GOT3 (cell line): ENCODE measurements around the gene TAF15.

Experiments used
- DNase-seq: peaks from one replicate; lab custom pipeline; 2025; ENCODE audit warnings: mixed read lengths; lab: John Stamatoyannopoulos, UW

TAF15 gene

DNA sequence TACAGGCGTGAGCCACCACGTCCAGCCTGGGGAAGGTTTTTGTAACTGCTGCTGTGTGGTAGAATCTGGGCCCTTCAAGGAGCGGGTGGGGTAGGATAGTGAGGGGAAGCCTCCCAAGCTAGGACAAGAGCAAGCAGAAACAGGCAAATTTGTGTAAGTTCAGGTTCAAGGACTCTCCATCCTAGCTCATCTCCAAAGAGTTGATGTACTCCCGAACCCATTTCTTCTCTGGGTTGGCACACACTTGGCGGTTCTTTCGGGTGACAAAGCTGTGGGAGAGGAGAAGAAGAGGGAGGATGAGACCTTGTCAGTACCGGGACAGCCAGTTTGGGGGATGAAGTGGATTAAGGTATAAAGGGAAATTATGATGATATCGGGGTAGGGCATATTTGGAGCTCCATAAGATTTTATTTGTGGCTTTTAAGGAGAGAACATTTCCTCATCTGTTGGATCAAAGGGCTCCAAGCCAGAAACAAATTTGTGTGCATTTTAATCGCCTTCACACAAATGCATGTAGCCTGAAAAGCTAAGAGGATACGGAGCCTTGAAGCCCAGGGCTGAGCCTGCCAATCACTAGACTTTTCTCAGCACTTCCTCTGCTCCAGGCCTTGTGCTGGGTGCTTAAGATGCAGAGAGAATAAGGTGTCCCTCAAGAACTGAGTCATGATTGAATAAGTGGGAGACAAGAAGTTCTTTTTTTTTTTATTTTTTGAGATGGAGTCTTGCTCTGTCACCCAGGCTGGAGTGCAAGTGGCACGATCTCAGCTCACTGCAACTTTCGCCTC is 63.1 kb downstream of the TAF15 start:
- DNase-seq: no peak

GRCh38 chr17:35875072-35875799 is 66.0 kb downstream of the TAF15 start:
- DNase-seq: no peak

DNA sequence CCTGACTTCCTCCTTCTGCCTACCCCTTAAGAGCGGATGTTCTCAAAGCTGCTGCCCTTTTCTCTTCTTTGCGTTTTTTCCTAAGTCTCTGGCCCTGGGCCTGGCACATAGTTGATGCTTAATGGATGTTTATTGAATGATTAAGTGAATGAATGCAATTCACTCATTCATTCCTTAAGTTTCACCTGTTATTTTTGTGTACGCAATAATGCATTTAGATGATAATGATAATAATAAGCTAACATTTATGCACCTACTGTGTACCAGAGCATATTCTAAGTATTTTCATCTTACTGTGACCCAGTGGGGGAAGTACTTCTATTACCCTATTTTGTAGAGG is 66.5 kb downstream of the TAF15 start:
- no peak for DNase-seq

GRCh38 chr17:35876534-35876933 is 67.2 kb downstream of the TAF15 start:
- no peak for DNase-seq

- no peak for DNase-seq
These were observed 68.2 kb downstream of the TAF15 start for GRCh38 chr17:35877345-35878029.

DNA sequence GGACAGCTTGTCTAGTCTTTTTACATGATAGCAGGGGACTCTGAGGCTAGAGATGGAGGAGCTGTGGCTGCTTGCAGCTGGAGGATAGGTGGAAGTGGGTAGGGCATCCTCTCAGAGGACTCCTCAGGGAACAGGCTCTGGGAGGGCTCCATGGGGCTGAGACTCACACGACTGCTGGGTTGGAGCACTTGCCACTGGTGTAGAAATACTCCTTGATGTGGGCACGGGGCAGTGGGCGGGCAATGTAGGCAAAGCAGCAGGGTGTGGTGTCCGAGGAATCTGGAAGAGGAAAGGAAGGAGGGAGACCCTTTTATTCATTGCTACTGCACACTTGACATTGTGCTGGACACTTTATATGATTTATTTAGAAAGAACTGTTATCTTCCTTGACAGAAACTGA is 69.1 kb downstream of the TAF15 start:
- no peak for DNase-seq

- DNase-seq: no peak
These were observed 70.7 kb downstream of the TAF15 start, which contains the start of gene CCL5 for GRCh38 chr17:35879773-35880654. TSS of gene CCL5 (minus strand) at chr17:35880360.

GRCh38 chr17:35889241-35889640 is 80.0 kb downstream of the TAF15 start:
- DNase-seq: no peak

DNA sequence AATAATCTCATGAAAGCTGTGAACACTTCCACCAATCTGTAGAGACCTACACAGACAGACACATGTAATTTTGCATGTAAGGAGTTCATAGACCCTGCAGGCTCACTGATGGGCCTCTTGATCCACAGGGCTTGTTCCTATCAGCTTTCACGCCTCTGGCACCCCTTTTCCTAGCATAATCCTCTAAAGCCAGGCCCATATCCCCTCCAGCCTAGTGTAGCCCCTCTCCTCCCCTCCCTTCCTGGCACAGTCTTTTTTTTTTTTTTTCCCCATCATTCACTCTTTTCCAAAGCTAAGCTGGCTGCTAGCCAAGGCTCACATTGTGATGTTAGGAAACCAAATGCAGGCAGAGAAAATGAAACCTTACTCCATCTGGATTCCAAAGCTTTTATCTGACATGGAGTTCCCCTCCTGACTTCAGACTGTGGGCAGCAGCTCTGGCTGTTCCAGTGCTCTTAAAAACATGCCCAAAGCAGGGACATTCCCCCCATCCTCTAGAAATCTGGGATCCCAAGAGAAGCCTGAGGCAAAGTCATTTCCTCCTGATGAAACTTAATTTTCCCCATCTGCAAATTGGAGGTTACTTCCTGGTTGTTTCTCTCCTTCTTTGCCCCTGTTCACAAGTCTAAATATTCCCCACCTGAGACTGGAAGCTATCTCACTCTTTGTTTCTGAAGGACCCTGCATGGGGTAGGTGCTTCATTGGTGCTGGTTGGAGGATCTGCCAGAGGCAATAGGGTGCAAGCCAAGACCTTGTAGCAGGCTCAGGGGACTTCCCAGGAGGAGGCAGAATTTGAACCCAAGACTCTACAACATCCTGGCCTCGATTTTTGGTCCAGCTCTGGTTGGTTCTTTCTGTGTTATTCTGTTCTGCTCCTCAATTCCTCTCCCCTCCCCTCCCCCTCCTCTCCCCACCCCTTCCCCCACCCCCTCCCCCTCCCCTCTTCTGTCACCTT is 80.8 kb downstream of the TAF15 start:
- no peak for DNase-seq

GRCh38 chr17:35890774-35891155 is 81.5 kb downstream of the TAF15 start:
- no peak for DNase-seq

DNA sequence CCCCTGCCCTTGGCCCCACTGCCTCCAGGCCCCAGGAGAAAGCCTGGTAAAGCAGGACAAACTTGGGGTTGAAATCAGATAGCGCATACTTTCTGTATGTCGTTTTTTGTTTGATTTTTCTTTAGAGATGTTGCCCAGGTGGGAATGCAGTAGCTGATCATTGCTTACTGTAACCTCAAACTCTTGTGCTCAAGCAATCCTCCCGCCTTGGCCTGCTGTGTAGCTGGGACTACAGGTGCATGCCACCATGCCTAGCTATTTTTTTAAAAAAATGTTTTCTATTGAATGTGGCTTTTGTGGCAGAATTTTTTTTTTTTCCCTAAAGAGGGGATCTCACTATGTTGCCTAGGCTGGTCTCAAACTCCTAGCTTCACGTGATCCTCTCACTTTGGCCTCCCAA is 82.0 kb downstream of the TAF15 start:
- no peak for DNase-seq

DNA sequence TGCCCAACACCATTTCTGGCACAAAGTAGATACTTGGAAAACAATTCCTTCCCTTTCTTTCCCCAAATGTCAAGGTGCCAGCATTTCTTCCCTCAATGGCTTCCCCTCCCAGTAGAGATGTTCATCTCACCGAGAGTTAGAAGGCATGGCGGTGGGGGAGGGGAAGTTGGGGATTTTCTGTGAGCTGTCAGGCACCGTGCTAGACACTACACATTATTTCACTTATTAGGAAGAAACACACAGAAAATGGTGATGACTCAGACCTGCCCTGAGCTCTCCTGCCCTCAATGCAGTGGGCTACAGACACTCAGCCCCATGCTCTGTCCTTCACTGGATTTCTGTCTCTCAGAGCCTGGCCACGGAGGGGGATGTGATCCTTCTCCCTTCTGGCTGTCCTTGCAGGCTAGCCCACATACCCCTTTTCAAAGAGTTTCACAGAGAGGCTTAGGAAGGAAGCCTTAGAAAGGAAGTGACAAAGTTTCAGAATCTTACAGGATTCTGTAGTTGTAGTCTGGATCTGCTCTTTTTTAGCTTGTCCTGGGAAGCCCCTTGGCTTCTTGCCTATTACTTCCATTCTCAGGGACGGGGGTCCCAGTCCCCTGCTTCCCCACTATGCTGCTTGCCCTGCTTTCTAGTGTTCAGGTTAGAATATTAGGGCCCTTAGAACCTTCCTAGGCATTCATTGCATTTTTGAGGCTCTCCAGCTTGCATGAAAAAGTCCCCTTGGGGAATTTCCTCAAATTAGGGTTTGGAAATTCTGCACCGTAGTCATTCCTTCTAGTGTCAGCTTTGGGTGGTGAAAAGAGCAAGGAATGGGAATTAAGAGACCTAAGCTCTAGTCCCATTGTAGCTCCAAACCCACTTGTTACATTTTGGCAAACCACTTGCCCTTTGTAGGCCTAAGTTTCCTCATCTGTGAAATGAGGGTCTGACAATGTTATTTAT is 83.1 kb downstream of the TAF15 start:
- DNase-seq: no peak

- DNase-seq: no peak
These were observed 84.5 kb downstream of the TAF15 start for GRCh38 chr17:35893751-35894150.

DNA sequence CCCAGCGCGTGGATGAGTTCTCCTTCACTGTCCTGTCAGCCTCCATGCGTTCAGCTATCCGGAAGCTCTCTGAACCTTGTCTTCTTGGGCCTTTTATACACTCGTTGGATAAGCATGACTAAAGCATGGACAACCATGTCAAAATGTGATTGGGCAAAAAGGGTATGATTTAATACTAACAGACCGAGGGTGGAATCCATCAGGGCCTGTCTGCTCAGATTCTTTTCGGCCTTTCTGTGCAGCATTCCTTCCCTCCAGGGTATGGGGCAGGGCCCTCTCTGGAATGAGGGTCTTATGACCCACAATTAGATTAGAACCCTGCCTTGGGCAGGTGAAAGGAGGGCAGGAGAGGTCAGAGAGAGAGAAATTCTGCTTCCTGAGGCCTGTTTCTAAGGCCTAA is 84.9 kb downstream of the TAF15 start:
- DNase-seq: no peak

DNA sequence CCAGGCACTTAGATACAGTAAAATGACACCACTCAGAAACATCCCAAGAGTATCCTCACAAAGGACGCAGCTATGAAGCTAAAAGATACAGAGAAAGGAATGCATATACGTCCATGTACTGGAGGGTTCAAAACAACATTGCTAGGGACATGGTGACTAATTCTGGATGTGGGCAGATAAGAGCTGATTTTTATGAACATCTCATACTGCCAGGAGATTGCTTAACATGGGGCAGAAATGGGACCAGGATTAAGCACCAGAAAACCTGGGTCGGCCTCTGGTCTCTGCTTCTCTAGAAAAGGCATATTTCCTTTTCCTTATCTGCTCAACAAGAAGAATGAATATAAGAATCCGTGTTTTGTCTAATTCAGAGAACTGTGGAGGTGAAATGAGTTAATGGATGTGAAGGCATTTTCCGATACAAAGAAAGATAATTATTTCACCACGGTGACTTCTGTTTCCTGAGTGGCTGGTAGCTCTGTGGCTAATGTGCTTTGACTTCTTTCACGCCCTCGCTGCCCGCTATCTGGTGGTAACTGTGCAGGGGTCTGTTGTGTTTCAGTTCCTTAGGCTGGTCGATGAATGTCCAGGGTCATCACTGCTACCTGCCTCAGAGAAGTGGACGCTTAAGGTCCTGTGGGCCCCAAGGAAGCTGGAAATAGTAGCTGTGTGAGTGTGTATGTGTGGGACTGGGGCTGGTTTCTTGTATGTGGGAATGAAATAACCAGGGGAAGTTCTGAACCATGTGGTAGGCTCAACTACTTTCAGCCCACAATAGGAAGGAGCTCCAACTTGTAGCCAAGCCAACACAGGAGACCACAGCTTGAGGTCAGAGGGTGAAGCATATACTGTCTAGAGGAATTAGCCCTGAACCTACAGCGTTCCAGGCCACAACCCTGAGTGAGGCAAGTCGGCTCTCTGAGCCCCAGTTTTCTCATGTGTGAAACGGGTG is 86.6 kb downstream of the TAF15 start:
- no peak for DNase-seq
